Spleen (tissue), 11 donors: ENCODE measurements around the gene ELP5. TPM values are rescaled to one million over a fixed set of nuclear protein-coding genes. Genes with fewer than 3 reads are reported as not detected.
A peak's percentile ranks its signal among the peaks of the same experiment; 100 is the strongest.

Experiments
- DNase-seq: peaks from one replicate; pipeline ENCODE4 v3.0.0-alpha.2; 2020
- H3K27ac ChIP-seq, 8 donors: fragments of 200-600 bp; sonication (generic) in 7 of 8; 1 replicate in 4 of 8; 2 replicates in 4 of 8; pipeline versions ENCODE4 v1.5.0 to v1.8.0; 2016 to 2021; ENCODE audit warnings: inconsistent platforms in 4 of 8, mild to moderate bottlenecking in 4 of 8, moderate library complexity in 1 of 8
- H3K27me3 ChIP-seq, 7 donors: fragments of 200-600 bp; sonication (generic) in 6 of 7; replicated peaks in 1 of 7; 1 replicate in 4 of 7; 2 replicates in 3 of 7; pipeline versions ENCODE4 v1.5.0 to v1.8.0; 2016 to 2021; ENCODE audit warnings: inconsistent platforms in 3 of 7, mild to moderate bottlenecking in 1 of 7
- H3K36me3 ChIP-seq, 6 donors: fragments of 200-600 bp; sonication (generic) in 5 of 6; 1 replicate in 4 of 6; 2 replicates in 2 of 6; pipeline versions ENCODE4 v1.5.0 to v1.8.0; 2016 to 2021; ENCODE audit warnings: inconsistent platforms in 2 of 6
- H3K4me1 ChIP-seq, 6 donors: fragments of 200-600 bp; sonication (generic) in 5 of 6; 1 replicate in 3 of 6; 2 replicates in 3 of 6; pipeline versions ENCODE4 v1.5.0 to v1.8.0; 2016 to 2021; ENCODE audit warnings: inconsistent platforms in 3 of 6
- H3K4me3 ChIP-seq, 8 donors: fragments of 200-600 bp; sonication (generic) in 7 of 8; 1 replicate in 4 of 8; 2 replicates in 4 of 8; pipeline versions ENCODE4 v1.5.0 to v1.8.0; 2016 to 2021; ENCODE audit warnings: inconsistent platforms in 4 of 8, mild to moderate bottlenecking in 4 of 8, moderate library complexity in 2 of 8
- H3K9me3 ChIP-seq, 8 donors: fragments of 200-600 bp; sonication (generic) in 7 of 8; 1 replicate in 4 of 8; 2 replicates in 4 of 8; pipeline versions ENCODE4 v1.5.0 to v1.8.0; 2016 to 2021; ENCODE audit warnings: inconsistent platforms in 4 of 8
- POLR2A ChIP-seq, 3 donors: fragments of 450-650 bp; IDR thresholded peaks; one replicate each; pipeline ENCODE4 v1.5.1; 2017; ENCODE audit warnings: antibody characterized with exemption in 3 of 3, mild to moderate bottlenecking in 1 of 3
- POLR2AphosphoS5 ChIP-seq, 3 donors: sonication (generic); formaldehyde crosslinking; IDR thresholded peaks; one replicate each; pipeline ENCODE4 v1.5.1; 2017; ENCODE audit warnings: antibody characterized with exemption in 3 of 3
- WGBS, 5 donors: extraction: QIAGEN DNeasy Blood & Tissue Kit in 3 of 5; methylation state at CpG; one replicate each; pipeline versions ENCODE4 v1.1.5 to v1.1.7; 2013 to 2018; 5-methylcytosine and 5-hydroxymethylcytosine counted together
- intact Hi-C: fragments of 100-400 bp; cut with DNase I; formaldehyde crosslinking; loops from one replicate; pipeline ENCODE4 v1.15.0; 2023; ENCODE audit warnings: low total_unique reads
- polyA plus RNA-seq, 3 donors: library from polyadenylated mRNA; stranded (reverse); fragments of 200-250 nt; gene quantifications; one replicate each; pipeline ENCODE4 v1.2.1, GENCODE V29; 2013
- total RNA-seq, 7 donors: library from RNA; depleted of rRNA in 3 of 7; stranded (reverse); fragments of >200 nt in 3 of 7; fragmentation: NEBNext Ultra II Directional in 4 of 7; extraction: Animal tissue kit (Norgen Biotek cat#: 25700) in 4 of 7; gene quantifications; one replicate each; pipeline versions ENCODE4 v1.1.0 to v1.2.1, GENCODE V29; 2016 to 2021
- TF ChIP-seq, protein P1 (sequence below), 11 experiments: fragments of 200-600 bp in 7 of 11; fragments of 450-650 bp in 4 of 11; sonication (generic) in 4 of 11; IDR thresholded peaks in 8 of 11; conservative IDR thresholded peaks in 3 of 11; 1 replicate in 7 of 11; 2 replicates in 4 of 11; pipeline versions ENCODE4 v1.4.0 to v1.8.0; 2016 to 2021; ENCODE audit warnings: antibody characterized with exemption in 11 of 11, inconsistent platforms in 4 of 11, mild to moderate bottlenecking in 1 of 11
- donor health status: healthy with polysubstance abuse.
- donor health status: DM: no; HTN: no; CAD: no; lungs with moderate emphysema.
- donor health status: DM: no; HTN: no; CAD: no.
- donor health status: Bipolar disorder and iron deficiency.
- donor health status: healthy.
- donor health status: DM: no; HTN: no; CAD: no.
- donor health status: DM: yes; HTN: yes; CAD: no.

ELP5 gene
- total and polyA plus RNA-seq, 10 donors, result 22.1 to 40.3 (median 36.7) TPM

DNA sequence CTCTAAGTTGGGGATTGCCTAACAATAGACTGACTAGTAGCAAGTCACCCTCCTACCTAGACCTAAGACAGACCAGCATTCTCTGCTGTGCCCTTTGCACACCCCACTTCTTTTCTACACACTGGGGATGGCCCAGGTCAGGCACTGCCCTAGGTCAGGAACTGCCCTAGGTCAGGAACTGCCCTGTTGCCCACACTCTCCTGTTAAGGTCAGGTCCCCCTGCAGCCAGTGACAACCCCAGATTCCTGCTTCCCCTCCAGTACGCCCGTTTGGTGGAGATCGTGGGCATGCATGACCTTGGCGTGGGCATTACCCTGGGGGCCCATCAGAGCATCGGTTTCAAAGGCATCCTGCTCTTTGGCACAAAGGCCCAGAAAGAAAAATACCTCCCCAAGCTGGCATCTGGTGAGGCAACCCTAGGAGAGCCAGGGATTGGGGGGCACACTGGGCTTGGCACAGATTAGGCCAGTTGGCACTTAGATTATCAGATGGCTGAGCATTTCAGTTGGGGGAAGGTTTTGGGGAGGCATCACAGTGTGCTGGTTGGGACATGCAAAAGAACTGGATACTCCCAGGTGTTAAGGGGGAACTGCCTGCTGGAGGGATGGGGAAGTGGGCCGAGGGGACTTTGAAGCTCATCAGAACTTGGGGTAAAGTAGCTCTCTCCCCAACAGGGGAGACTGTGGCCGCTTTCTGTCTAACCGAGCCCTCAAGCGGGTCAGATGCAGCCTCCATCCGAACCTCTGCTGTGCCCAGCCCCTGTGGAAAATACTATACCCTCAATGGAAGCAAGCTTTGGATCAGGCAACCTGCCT is 30.5 kb upstream of the ELP5 start:
- H3K9me3 ChIP-seq, result no peaks in the 10 kb centered on the region
- peaks cover 27 to 68% (median 49%) of the 10 kb centered on the region in 6 donors for H3K4me1 ChIP-seq
- peak overlapping the region in 3 of 8 donors; percentile 92 to 99 (median 95) for H3K4me3 ChIP-seq
- peak overlapping the region in 7 of 8 donors; percentile 91 to 99 (median 95) for H3K27ac ChIP-seq
- H3K36me3 ChIP-seq, result peaks cover 0 to 57% (median 44%) of the 10 kb centered on the region in 6 donors
- H3K27me3 ChIP-seq, result no peaks in the 10 kb centered on the region
- intact Hi-C loops, result no loop called here
- WGBS, 5 donors, result 72 to 83% (median 75%) methylated on average over 8 to 10 of the region's 10 CpGs
- TF ChIP-seq POLR2A (IDR thresholded peaks at IDR 0.05) (no peak), POLR2AphosphoS5 (IDR thresholded peaks at IDR 0.05) (no peak)
- TF ChIP-seq, protein P1, sequence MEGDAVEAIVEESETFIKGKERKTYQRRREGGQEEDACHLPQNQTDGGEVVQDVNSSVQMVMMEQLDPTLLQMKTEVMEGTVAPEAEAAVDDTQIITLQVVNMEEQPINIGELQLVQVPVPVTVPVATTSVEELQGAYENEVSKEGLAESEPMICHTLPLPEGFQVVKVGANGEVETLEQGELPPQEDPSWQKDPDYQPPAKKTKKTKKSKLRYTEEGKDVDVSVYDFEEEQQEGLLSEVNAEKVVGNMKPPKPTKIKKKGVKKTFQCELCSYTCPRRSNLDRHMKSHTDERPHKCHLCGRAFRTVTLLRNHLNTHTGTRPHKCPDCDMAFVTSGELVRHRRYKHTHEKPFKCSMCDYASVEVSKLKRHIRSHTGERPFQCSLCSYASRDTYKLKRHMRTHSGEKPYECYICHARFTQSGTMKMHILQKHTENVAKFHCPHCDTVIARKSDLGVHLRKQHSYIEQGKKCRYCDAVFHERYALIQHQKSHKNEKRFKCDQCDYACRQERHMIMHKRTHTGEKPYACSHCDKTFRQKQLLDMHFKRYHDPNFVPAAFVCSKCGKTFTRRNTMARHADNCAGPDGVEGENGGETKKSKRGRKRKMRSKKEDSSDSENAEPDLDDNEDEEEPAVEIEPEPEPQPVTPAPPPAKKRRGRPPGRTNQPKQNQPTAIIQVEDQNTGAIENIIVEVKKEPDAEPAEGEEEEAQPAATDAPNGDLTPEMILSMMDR (IDR thresholded peaks at IDR 0.05 in 8 of 11, conservative IDR thresholded peaks at IDR 0.05 in 3 of 11), result no peak
- no peak for DNase-seq

- peaks cover 0 to 66% (median 53%) of the 10 kb centered on the region in 6 donors for H3K36me3 ChIP-seq
- H3K27ac ChIP-seq, result peak overlapping the region in 3 of 8 donors; percentile 91 to 99 (median 97)
- no peaks in the 10 kb centered on the region for H3K9me3 ChIP-seq
Measured at GRCh38 chr17:7222093-7222971, 29.7 kb upstream of the ELP5 start.

DNA sequence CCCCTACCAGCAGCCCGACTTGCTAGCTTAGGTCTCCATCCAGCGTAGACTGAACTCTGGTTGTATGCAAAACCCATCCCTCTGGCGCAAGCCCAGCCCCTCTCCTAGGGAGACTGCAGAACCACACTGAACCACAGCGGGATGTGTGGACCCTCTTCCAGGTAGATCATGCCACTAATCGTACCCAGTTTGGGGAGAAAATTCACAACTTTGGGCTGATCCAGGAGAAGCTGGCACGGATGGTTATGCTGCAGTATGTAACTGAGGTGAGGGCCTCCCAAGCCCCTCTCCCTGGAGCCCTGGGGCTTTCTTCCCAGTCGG is 29.1 kb upstream of the ELP5 start:
- TF ChIP-seq POLR2AphosphoS5 (IDR thresholded peaks at IDR 0.05) (peak in 1 of 3 donors; percentile 16), POLR2A (IDR thresholded peaks at IDR 0.05) (no peak)
- no peaks in the 10 kb centered on the region for H3K27me3 ChIP-seq
- H3K27ac ChIP-seq, result peak overlapping the region in 1 of 8 donors; percentile 38
- no peak overlapping the region for H3K4me3 ChIP-seq
- H3K4me1 ChIP-seq, result peaks cover 23 to 54% (median 36%) of the 10 kb centered on the region in 6 donors
- WGBS, 5 donors, result 83 to 90% (median 86%) methylated on average over 6 to 7 of the region's 7 CpGs
- no peaks in the 10 kb centered on the region for H3K9me3 ChIP-seq
- DNase-seq, result no peak
- intact Hi-C loops, result no loop called here
- peaks cover 0 to 72% (median 59%) of the 10 kb centered on the region in 6 donors for H3K36me3 ChIP-seq

More at GRCh38 chr17:7222093-7222971, 29.7 kb upstream of the ELP5 start:
- Histone ChIP-seq H3K4me3 (no peak overlapping the region), H3K4me1 (peaks cover 27 to 60% (median 42%) of the 10 kb centered on the region in 6 donors), H3K27me3 (no peaks in the 10 kb centered on the region)
- 86 to 93% (median 91%) methylated on average over 15 of the region's 15 CpGs for WGBS, 5 donors
- TF ChIP-seq POLR2AphosphoS5 (IDR thresholded peaks at IDR 0.05) (no peak), POLR2A (IDR thresholded peaks at IDR 0.05) (no peak)
- TF ChIP-seq, protein P1 (IDR thresholded peaks at IDR 0.05 in 8 of 11, conservative IDR thresholded peaks at IDR 0.05 in 3 of 11), result no peak
- intact Hi-C loops, result no loop called here
- no peak for DNase-seq

GRCh38 chr17:7223375-7223774 is 28.6 kb upstream of the ELP5 start:
- Histone ChIP-seq H3K4me1 (peaks cover 19 to 50% (median 32%) of the 10 kb centered on the region in 6 donors), H3K27ac (peak overlapping the region in 1 of 8 donors; percentile 38), H3K9me3 (no peaks in the 10 kb centered on the region), H3K4me3 (no peak overlapping the region), H3K36me3 (peaks cover 0 to 76% (median 63%) of the 10 kb centered on the region in 6 donors), H3K27me3 (no peaks in the 10 kb centered on the region)
- intact Hi-C loops, result no loop called here
- whole genome bisulfite sequencing, 5 donors, result 88 to 98% (median 93%) methylated on average over 4 of the region's 4 CpGs
- no peak for DNase-seq
- TF ChIP-seq, protein P1 (IDR thresholded peaks at IDR 0.05 in 8 of 11, conservative IDR thresholded peaks at IDR 0.05 in 3 of 11), result no peak
- TF ChIP-seq POLR2A (IDR thresholded peaks at IDR 0.05), result no peak
- no peak for TF ChIP-seq POLR2AphosphoS5 (IDR thresholded peaks at IDR 0.05)
